Measurements from ENCODE around the gene SGCG.
"Not testable (repeated sequence)": the region's sequence is repeated elsewhere in the genome, so short reads cannot be mapped to it uniquely, and the experiment has no call there.

The SGCG gene, protein sequence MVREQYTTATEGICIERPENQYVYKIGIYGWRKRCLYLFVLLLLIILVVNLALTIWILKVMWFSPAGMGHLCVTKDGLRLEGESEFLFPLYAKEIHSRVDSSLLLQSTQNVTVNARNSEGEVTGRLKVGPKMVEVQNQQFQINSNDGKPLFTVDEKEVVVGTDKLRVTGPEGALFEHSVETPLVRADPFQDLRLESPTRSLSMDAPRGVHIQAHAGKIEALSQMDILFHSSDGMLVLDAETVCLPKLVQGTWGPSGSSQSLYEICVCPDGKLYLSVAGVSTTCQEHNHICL

GRCh38 chr13:23180711-23181110 is at the start of gene SGCG:
SGCG (plus strand) TSS chr13:23180979; CDS start chr13:23203695, 22,716 bp downstream.
- DNase-seq (ENCODE audit: low spot score), result no peak

DNA sequence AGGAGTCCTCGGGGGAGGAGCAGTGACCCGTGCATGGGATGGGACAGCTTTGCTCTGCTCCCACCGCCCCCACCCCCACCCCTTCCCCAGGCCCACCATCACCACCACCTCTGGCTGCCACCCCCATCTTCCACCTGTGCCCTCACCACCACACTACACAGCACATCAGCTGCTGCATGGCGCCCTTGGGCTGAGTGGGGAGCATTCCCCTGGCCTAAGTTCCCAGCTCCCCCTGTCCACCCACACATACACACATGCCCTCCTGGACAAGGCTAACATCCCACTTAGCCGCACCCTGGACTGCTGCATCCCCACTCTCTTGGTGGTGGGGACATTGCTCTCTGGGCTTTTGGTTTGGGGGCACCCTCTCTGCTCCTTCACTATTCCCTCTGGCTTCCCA is 46.2 kb upstream of the SGCG start:
- DNase-seq (ENCODE audit: low spot score), result no peak

- DNase-seq (ENCODE audit: low spot score), result no peak
Observed at GRCh38 chr13:23140492-23140891, 40.3 kb upstream of the SGCG start.

GRCh38 chr13:23141964-23142363 is 38.8 kb upstream of the SGCG start:
- DNase-seq (ENCODE audit: low spot score), result no peak

DNA sequence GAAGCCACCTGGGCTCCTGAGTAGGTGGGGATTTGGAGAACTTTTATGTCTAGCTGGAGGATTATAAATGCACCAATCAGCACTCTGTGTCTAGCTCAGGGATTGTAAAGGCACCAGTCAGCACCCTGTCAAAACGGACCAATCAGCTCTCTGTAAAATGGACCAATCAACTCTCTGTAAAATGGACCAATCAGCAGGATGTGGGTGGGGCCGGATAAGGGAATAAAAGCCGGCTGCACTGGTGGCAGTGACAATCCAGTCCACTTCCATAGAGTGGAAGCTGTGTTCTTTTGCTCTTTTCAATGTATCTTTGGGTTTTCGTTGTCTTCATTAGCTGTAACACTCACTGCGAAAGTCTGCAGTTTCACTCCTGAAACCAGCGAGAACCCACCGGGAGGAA is 38.2 kb upstream of the SGCG start:
- not testable (repeated sequence) for DNase-seq (ENCODE audit: low spot score)

- DNase-seq (ENCODE audit: low spot score), result no peak
Observed at GRCh38 chr13:23144431-23144830, 36.3 kb upstream of the SGCG start.

GRCh38 chr13:23146006-23146405 is 34.8 kb upstream of the SGCG start:
- no peak for DNase-seq (ENCODE audit: low spot score)

GRCh38 chr13:23146811-23147625 is 33.8 kb upstream of the SGCG start:
- DNase-seq (ENCODE audit: low spot score), result peak; percentile 20

GRCh38 chr13:23147827-23148226 is 33.0 kb upstream of the SGCG start:
- DNase-seq (ENCODE audit: low spot score), result no peak

- no peak for DNase-seq (ENCODE audit: low spot score)
Observed at GRCh38 chr13:23157781-23158180, 23.0 kb upstream of the SGCG start.

GRCh38 chr13:23159205-23159759 is 21.5 kb upstream of the SGCG start:
- peak; percentile 18 for DNase-seq (ENCODE audit: low spot score)

GRCh38 chr13:23159760-23160637 is 20.8 kb upstream of the SGCG start:
- no peak for DNase-seq (ENCODE audit: low spot score)

GRCh38 chr13:23160638-23161480 is 19.9 kb upstream of the SGCG start:
- DNase-seq (ENCODE audit: low spot score), result no peak

DNA sequence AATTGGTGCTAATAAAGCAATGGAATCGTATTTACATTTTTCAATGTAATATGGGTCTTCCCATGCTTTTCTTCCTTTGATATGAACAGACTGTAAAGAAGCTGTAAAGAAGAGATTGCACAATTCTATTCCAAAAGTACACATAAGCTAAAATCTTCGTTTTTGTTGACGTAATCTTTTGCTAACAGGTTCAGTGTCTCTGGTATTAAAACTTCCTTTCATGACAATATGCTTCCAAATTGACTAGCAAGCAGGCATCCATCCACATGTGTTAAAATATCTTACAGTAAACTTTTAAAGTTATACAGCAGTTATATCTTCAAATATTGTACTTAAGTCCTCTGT is 19.3 kb upstream of the SGCG start:
- DNase-seq (ENCODE audit: low spot score), result no peak

DNA sequence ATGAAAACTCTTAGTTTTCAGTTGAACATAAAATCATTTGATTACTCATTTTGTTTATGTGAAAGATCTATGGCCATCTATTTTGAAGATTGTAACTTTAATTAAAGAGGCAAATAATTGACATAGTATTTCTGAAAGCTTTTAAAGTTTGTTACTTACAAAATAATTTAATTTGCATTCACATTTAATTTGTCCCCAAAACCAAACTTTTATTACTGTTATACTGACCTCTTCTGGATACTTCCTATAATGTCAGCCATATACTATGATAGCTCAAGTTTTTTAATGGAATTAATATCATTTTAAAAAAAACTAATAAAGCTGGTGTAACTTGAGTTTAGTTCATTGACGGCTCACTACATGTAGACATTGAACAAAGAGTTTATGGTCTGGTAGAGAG is 4.9 kb upstream of the SGCG start:
- no peak for DNase-seq (ENCODE audit: low spot score)

GRCh38 chr13:23182142-23182541 is 1.4 kb downstream of the SGCG start:
- DNase-seq (ENCODE audit: low spot score), result no peak

DNA sequence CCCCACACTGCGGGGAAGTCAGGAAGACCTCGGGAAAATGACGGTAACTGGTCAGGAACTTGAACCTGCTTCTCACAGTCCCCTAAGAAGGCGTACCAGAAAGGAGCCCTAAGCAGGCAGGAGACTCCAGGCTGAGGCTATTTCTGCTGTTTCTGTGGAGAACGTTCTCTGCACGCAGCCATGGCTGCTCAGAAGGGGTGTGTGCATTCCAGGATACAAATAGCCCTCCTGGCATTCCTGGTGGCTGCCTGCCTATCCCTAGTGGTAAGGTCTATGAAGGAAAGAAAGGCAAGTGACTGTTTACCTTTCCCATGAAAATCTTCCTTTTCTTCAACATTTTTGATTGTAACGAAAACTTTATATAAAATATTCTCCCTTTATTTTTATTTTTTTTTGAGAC is 2.5 kb downstream of the SGCG start:
- no peak for DNase-seq (ENCODE audit: low spot score)

DNA sequence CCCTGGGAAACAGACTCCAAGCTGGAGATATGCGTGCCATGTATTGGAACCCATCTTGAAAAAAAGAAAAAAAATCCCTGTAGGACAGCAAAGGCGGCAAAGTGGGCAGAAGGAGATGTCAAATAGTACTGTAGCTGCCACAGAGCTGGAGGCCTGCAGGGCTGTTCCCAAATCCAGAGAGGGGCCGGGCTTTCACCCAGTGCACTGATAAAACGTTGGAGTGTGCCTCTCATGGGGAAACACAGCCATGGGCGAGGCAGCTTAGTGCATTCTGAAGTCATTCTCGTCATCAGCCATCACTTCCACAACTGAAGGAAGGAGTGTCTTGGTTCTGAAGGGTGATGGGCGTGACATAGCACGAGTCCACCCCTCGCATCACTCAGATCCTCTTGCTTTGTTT is 4.8 kb downstream of the SGCG start:
- DNase-seq (ENCODE audit: low spot score), result no peak

DNA sequence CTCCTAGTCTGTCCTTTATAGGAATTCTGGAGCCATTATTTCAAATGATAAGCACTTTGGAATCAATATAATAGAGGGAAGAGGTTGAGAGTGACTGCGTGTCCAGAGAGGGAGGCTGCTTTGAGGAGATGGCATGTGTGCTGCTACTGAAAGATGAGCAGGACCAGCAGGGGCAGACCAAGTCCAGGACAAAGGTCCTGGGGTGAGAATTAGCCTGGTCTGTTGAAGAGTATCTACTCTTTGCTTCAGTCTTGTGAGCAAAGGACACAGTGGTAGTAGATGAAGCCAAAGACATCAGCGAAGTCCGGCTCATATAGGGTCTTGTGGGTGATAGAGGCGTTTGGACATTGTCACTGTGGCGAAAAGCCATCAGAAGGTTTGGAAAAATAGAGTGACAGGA is 21.1 kb downstream of the SGCG start:
- no peak for DNase-seq (ENCODE audit: low spot score)

- no peak for DNase-seq (ENCODE audit: low spot score)
Observed at GRCh38 chr13:23202383-23202782, 21.6 kb downstream of the SGCG start.

DNA sequence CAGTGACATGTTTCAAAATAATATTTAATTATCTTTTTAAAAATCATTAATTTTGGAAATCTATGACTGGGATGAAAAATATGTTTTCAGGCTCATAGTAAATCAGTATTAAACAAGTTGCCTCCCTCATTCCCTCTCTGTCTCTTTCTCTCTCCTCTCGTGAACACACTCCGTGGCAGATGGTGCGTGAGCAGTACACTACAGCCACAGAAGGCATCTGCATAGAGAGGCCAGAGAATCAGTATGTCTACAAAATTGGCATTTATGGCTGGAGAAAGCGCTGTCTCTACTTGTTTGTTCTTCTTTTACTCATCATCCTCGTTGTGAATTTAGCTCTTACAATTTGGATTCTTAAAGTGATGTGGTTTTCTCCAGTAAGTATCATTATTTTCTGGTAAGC is 22.7 kb downstream of the SGCG start:
- DNase-seq (ENCODE audit: low spot score), result no peak
